Loucy (cell line): ENCODE measurements around the gene DSCAM.

Experiments used
- CTCF ChIP-seq: fragments of 200-600 bp; sonication (generic); conservative IDR thresholded peaks from 2 replicates; pipeline ENCODE4 v1.5.1; 2014; ENCODE audit warnings: mild to moderate bottlenecking, antibody characterized with exemption, low read length
- EZH2phosphoT487 ChIP-seq: fragments of 200-600 bp; IDR thresholded peaks from 2 replicates; pipeline ENCODE4 v1.6.1; 2018; ENCODE audit warnings: antibody characterized with exemption, mild to moderate bottlenecking, moderate library complexity, borderline replicate concordance

DNA sequence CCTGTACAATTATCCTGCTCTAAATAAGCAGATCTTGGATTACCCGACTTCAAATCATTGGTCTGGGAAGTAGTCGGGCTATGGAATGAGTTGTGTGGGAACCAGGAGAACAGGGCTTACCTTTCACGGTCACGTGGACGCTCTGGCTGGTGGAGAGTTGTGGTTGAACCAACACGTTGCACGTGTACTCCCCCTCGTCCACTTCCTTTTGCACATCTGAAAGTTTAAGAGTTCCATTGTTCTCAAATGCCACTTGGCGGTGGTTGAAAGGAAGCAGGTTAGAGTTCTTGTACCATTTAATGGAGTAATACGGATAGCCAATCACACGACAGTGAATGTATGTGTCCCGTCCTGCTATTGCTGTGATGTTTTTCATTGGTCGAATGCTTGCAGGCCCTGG lies 509.0 kb downstream of the DSCAM start:
- TF ChIP-seq CTCF (no peak), EZH2phosphoT487 (no peak)
